Aorta (tissue), 5 donors: ENCODE measurements around the gene AGBL1. TPM values are rescaled to one million over a fixed set of nuclear protein-coding genes. Genes with fewer than 3 reads are reported as not detected.

Source experiments
- ATAC-seq: fragments of 200-7000 bp; cut with Tn5 transposase; one replicate; pipeline ENCODE4 v1.9.1; 2022; ENCODE audit warnings: moderate library complexity; ENCODE audit not compliant: low FRiP score
- DNase-seq, 2 donors: peaks; one replicate each; pipeline ENCODE4 v3.0.0-alpha.2; 2020
- H3K27ac ChIP-seq, 2 donors: one replicate each; pipeline ENCODE4 v1.5.1; 2013; ENCODE audit warnings: low read length in 2 of 2, mild to moderate bottlenecking in 2 of 2, moderate library complexity in 2 of 2, control low read depth in 1 of 2, inconsistent platforms in 1 of 2, low read depth in 1 of 2
- H3K27me3 ChIP-seq, 2 donors: one replicate each; pipeline ENCODE4 v1.6.1; 2013; ENCODE audit warnings: control low read depth in 1 of 2, low read length in 1 of 2, mild to moderate bottlenecking in 1 of 2, moderate library complexity in 1 of 2; ENCODE audit not compliant: insufficient read depth in 2 of 2, control insufficient read depth in 1 of 2
- H3K36me3 ChIP-seq, 2 donors: one replicate each; pipeline ENCODE4 v1.6.1; 2013; ENCODE audit warnings: control low read depth in 1 of 2, low read length in 1 of 2, mild to moderate bottlenecking in 1 of 2; ENCODE audit not compliant: insufficient read depth in 2 of 2, control insufficient read depth in 1 of 2
- H3K4me1 ChIP-seq, 2 donors: one replicate each; pipeline ENCODE4 v1.6.1; 2013; ENCODE audit warnings: low read length in 2 of 2, control low read depth in 1 of 2, mild to moderate bottlenecking in 1 of 2, moderate library complexity in 1 of 2; ENCODE audit not compliant: insufficient read depth in 2 of 2, control insufficient read depth in 1 of 2
- H3K4me3 ChIP-seq, 2 donors: one replicate each; pipeline ENCODE4 v1.5.1; 2013; ENCODE audit warnings: low read length in 2 of 2, control low read depth in 1 of 2, mild to moderate bottlenecking in 1 of 2
- H3K9me3 ChIP-seq: one replicate; pipeline ENCODE4 v1.6.1; 2013; ENCODE audit warnings: mild to moderate bottlenecking, low read length; ENCODE audit not compliant: control insufficient read depth
- WGBS, 2 donors: extraction: QIAGEN DNeasy Blood & Tissue Kit; methylation state at CpG; one replicate each; pipeline ENCODE4 v1.1.7; 2013; 5-methylcytosine and 5-hydroxymethylcytosine counted together
- intact Hi-C, 2 donors: fragments of 100-400 bp; cut with DNase I; formaldehyde crosslinking; loops; one replicate each; pipeline versions ENCODE4 v1.14.2 to v1.15.0; 2022
- polyA plus RNA-seq, 2 donors: library from polyadenylated mRNA; stranded (reverse); fragments of 200-250 nt; gene quantifications; one replicate each; pipeline ENCODE4 v1.2.3, GENCODE V29; 2013
- total RNA-seq, 2 donors: library from RNA; stranded (reverse); fragmentation: NEBNext Ultra II Directional; extraction: Animal tissue kit (Norgen Biotek cat#: 25700); gene quantifications; one replicate each; pipeline ENCODE4 v1.2.1, GENCODE V29; 2021
- donor health status: healthy with polysubstance abuse.
- donor health status: Bipolar disorder and iron deficiency.
- donor health status: DM: no; HTN: no; CAD: no.
- donor health status: DM: no; HTN: no; CAD: no.
- donor health status: DM: yes; HTN: yes; CAD: no.

AGBL1 gene
- total and polyA plus RNA-seq, 4 donors = 0.21 TPM; not detected in 3

- intact Hi-C loops = no loop called here
- DNase-seq (no peak), ATAC-seq (no peak)
- Histone ChIP-seq H3K9me3 (peaks cover 1% of the 10 kb centered on the region), H3K27ac (no peak overlapping the region), H3K4me1 (no peaks in the 10 kb centered on the region), H3K4me3 (no peak overlapping the region), H3K27me3 (no peaks in the 10 kb centered on the region), H3K36me3 (no peaks in the 10 kb centered on the region)
- 21 to 22% methylated on average over 1 of the region's 1 CpG for WGBS, 2 donors
These were observed 276.1 kb downstream of the AGBL1 start for GRCh38 chr15:86355801-86356200.

GRCh38 chr15:86362555-86362954 lies 282.9 kb downstream of the AGBL1 start:
- no peak overlapping the region for H3K4me3 ChIP-seq
- no peaks in the 10 kb centered on the region for H3K36me3 ChIP-seq
- ATAC-seq = no peak
- no peaks in the 10 kb centered on the region for H3K9me3 ChIP-seq
- no peaks in the 10 kb centered on the region for H3K27me3 ChIP-seq
- intact Hi-C loops = no loop called here
- no peak for DNase-seq
- H3K27ac ChIP-seq = no peak overlapping the region
- no peaks in the 10 kb centered on the region for H3K4me1 ChIP-seq

- no peak overlapping the region for H3K27ac ChIP-seq
- DNase-seq (no peak), ATAC-seq (no peak)
- intact Hi-C loops = no loop called here
- H3K9me3 ChIP-seq = peaks cover 4% of the 10 kb centered on the region
- H3K4me1 ChIP-seq = no peaks in the 10 kb centered on the region
- no peak overlapping the region for H3K4me3 ChIP-seq
- H3K36me3 ChIP-seq = no peaks in the 10 kb centered on the region
- 7 to 15% methylated on average over 1 of the region's 1 CpG for WGBS, 2 donors
- peaks cover 0 to 2% of the 10 kb centered on the region in 2 donors for H3K27me3 ChIP-seq
These were observed 293.5 kb downstream of the AGBL1 start for GRCh38 chr15:86373147-86373546.

GRCh38 chr15:86375733-86376280 lies 296.1 kb downstream of the AGBL1 start:
- 24 to 31% methylated on average over 1 of the region's 1 CpG for WGBS, 2 donors
- H3K9me3 ChIP-seq = peaks cover 4% of the 10 kb centered on the region
- no peak overlapping the region for H3K27ac ChIP-seq

GRCh38 chr15:86377914-86378313 lies 298.2 kb downstream of the AGBL1 start:
- Histone ChIP-seq H3K27ac (no peak overlapping the region), H3K4me3 (no peak overlapping the region), H3K9me3 (peaks cover 3% of the 10 kb centered on the region), H3K36me3 (no peaks in the 10 kb centered on the region), H3K4me1 (no peaks in the 10 kb centered on the region), H3K27me3 (no peaks in the 10 kb centered on the region)
- intact Hi-C loops = no loop called here
- 32 to 52% methylated on average over 1 of the region's 1 CpG for WGBS, 2 donors
- DNase-seq = no peak
- ATAC-seq = no peak

More at GRCh38 chr15:86375733-86376280, 296.1 kb downstream of the AGBL1 start:
- intact Hi-C loops = no loop called here
- ATAC-seq = no peak
- Histone ChIP-seq H3K36me3 (no peaks in the 10 kb centered on the region), H3K4me3 (no peak overlapping the region), H3K27me3 (peaks cover 0 to 2% of the 10 kb centered on the region in 2 donors), H3K4me1 (no peaks in the 10 kb centered on the region)
- no peak for DNase-seq

GRCh38 chr15:86382341-86382740 lies 302.7 kb downstream of the AGBL1 start:
- H3K4me1 ChIP-seq = no peaks in the 10 kb centered on the region
- intact Hi-C loops = no loop called here
- WGBS, 2 donors = 72 to 88% methylated on average over 5 of the region's 5 CpGs
- H3K27ac ChIP-seq = no peak overlapping the region
- H3K9me3 ChIP-seq = no peaks in the 10 kb centered on the region
- no peak for DNase-seq
- H3K36me3 ChIP-seq = no peaks in the 10 kb centered on the region
- H3K4me3 ChIP-seq = no peak overlapping the region
- ATAC-seq = no peak
- H3K27me3 ChIP-seq = no peaks in the 10 kb centered on the region

- 70% methylated on average over 6 of the region's 6 CpGs for WGBS, 2 donors
- Histone ChIP-seq H3K36me3 (no peaks in the 10 kb centered on the region), H3K4me3 (no peak overlapping the region), H3K4me1 (no peaks in the 10 kb centered on the region), H3K27me3 (no peaks in the 10 kb centered on the region), H3K27ac (no peak overlapping the region), H3K9me3 (no peaks in the 10 kb centered on the region)
- DNase-seq (no peak), ATAC-seq (no peak)
- intact Hi-C loops = no loop called here
These were observed 303.9 kb downstream of the AGBL1 start for GRCh38 chr15:86383611-86384010.

GRCh38 chr15:86384186-86384585 lies 304.5 kb downstream of the AGBL1 start:
- 21 to 24% methylated on average over 6 of the region's 6 CpGs for WGBS, 2 donors
- H3K36me3 ChIP-seq = no peaks in the 10 kb centered on the region
- no peaks in the 10 kb centered on the region for H3K9me3 ChIP-seq
- no peak for ATAC-seq
- intact Hi-C loops = no loop called here
- no peak for DNase-seq
- no peaks in the 10 kb centered on the region for H3K27me3 ChIP-seq
- no peak overlapping the region for H3K27ac ChIP-seq
- no peak overlapping the region for H3K4me3 ChIP-seq
- H3K4me1 ChIP-seq = no peaks in the 10 kb centered on the region

- 68 to 85% methylated on average over 1 of the region's 1 CpG for WGBS, 2 donors
- no peak for DNase-seq
- Histone ChIP-seq H3K36me3 (no peaks in the 10 kb centered on the region), H3K9me3 (no peaks in the 10 kb centered on the region), H3K4me3 (no peak overlapping the region), H3K27me3 (no peaks in the 10 kb centered on the region), H3K27ac (no peak overlapping the region), H3K4me1 (no peaks in the 10 kb centered on the region)
- intact Hi-C loops = no loop called here
- ATAC-seq = no peak
These were observed 312.6 kb downstream of the AGBL1 start for GRCh38 chr15:86392296-86392695.
